GM10248 (cell line): ENCODE results near the gene CNTF.
A peak's percentile ranks its signal among the peaks of the same experiment; 100 is the strongest.

ENCODE experiments used
- CTCF ChIA-PET: fragments of 300-600 bp; sonication (Branson Sonifier 250); formaldehyde crosslinking; extraction: SDS; loops from one replicate; lab custom pipeline; 2021; ENCODE audit warnings: antibody characterized with exemption; lab: Yijun Ruan, JAX
- POLR2A ChIA-PET: fragments of 350-650 bp; sonication (Branson Sonifier 250); formaldehyde crosslinking; extraction: SDS; loops from one replicate; lab custom pipeline; 2020; ENCODE audit warnings: antibody characterized with exemption; lab: Yijun Ruan, JAX
- DNase-seq: peaks from one replicate; pipeline ENCODE4 v3.0.0; 2012; ENCODE audit errors: extremely low spot score
- TF ChIP-seq, protein P1 (sequence below): IDR thresholded peaks from 2 replicates; pipeline ENCODE4 v1.5.1; 2012; ENCODE audit warnings: mild to moderate bottlenecking, low read depth; ENCODE audit errors: extremely low read depth, missing control alignments, control extremely low read depth

CNTF gene

DNA sequence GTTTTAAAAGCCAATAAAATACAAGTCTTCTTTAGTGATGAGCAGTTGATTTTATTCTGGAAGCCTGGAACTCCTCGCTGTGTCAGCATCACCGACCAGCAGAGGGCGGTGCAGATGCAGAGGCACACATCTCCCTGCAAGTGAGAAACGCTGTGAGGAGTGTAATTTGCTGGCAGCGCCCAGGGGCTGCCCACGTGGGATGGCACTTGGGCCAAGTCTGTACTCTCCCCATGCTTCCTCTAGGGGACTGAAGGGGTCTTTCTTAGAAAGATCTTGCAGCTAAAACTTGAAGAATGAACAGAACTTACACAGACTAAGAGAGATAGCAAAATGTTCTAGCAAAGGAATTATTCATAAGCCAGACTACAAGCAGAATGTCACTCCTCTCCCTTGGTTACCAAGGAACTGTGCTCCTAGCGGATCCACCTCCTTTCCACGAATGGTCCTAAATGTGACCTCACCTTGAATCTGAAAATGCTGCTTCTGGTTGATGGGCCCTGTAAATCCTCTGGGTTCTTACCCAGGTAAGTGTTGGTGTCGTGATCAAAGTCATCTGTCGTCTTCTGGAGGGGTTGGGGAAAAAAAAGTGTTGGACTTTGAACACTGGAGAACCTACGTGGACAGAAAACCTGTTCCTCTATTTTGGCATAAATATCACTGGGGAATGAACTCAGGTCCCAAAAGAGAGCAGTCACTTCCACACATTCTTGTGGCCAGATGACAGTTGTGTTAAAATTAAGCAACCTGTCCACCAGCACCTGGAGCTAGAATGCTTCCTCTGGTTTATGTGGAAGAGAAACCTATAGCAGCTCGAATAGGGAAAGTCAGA, 31.8 kb downstream of the CNTF start:
- CTCF ChIA-PET = interaction anchor here (1.0 to 10.2 kb wide), 18 partner anchors 8 to 481 kb away, joined by 3 to 97 read pairs (median 6); no protein-coding TSS in a partner anchor
- peak; percentile 69 for DNase-seq
- TF ChIP-seq, protein P1, sequence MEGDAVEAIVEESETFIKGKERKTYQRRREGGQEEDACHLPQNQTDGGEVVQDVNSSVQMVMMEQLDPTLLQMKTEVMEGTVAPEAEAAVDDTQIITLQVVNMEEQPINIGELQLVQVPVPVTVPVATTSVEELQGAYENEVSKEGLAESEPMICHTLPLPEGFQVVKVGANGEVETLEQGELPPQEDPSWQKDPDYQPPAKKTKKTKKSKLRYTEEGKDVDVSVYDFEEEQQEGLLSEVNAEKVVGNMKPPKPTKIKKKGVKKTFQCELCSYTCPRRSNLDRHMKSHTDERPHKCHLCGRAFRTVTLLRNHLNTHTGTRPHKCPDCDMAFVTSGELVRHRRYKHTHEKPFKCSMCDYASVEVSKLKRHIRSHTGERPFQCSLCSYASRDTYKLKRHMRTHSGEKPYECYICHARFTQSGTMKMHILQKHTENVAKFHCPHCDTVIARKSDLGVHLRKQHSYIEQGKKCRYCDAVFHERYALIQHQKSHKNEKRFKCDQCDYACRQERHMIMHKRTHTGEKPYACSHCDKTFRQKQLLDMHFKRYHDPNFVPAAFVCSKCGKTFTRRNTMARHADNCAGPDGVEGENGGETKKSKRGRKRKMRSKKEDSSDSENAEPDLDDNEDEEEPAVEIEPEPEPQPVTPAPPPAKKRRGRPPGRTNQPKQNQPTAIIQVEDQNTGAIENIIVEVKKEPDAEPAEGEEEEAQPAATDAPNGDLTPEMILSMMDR = peak; percentile 93
- POLR2A ChIA-PET = no interaction called here

DNA sequence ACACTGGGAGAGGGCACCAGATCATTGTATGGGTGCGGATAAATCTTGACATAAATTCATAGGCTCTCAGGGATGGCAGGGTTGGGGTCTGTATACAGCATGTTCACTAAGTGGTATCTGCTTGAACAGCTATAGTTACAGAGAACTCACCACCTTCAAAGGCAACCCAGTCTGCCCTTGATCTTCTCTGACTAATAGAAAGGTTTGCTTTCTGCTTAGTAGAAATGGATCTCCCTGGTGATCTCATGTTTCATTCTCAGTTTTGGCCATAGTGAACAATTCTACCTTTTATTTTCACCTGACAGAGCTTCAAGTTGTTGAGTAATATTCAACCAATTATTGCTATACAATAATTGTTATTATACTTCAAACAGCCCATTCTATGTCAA, 32.4 kb downstream of the CNTF start:
- no peak for DNase-seq
- TF ChIP-seq, protein P1 = no peak
- POLR2A ChIA-PET = no interaction called here
- CTCF ChIA-PET = interaction anchor here (1.0 to 10.2 kb wide), 18 partner anchors 9 to 503 kb away, joined by 3 to 97 read pairs (median 6); no protein-coding TSS in a partner anchor

DNA sequence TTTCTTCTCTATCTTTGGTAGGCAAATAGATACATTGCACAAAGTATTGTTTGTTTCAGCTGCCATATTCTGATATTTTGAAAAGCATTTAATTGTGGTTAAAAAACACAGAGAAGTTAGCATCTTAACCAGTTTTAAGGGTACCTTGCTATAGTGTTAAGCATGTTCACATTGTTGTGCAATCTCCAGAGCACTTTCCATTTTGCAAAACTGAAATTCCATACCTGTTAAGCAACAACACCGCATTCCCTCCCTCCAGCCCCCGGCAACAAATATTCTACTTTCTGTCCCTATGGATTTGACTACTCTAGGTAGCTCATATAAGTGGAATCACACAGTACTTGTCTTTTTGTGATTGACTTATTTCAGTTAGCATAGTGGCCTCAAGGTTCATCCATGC, 33.9 kb downstream of the CNTF start:
- TF ChIP-seq, protein P1 = no peak
- POLR2A ChIA-PET = no interaction called here
- CTCF ChIA-PET = interaction anchor here (1.7 to 10.2 kb wide), 3 partner anchors 19 to 132 kb away, joined by 9 to 97 read pairs (median 19); no protein-coding TSS in a partner anchor
- DNase-seq = no peak

DNA sequence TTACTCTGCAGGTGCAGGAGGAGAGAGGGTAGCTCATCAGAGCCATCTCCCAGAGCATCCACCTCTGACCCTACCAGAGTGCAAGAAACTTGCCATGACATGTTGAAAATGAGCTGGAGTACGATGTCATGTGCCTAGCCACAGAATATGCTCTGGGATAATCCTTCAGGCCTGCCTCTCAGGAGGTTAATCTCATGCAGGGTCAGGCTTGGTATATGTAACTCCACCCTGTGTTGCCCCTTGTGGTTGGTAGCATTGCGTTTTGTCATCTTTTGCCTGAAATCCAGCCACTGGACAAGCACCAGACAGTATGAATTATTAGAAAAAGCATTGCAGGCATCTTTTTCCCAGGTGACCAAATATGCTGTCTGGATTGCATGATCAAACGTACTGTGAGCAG, 36.2 kb downstream of the CNTF start:
- TF ChIP-seq, protein P1 = no peak
- ChIA-PET CTCF (interaction anchor here (1.3 to 10.2 kb wide), 5 partner anchors 12 to 500 kb away, joined by 3 to 97 read pairs (median 3); no protein-coding TSS in a partner anchor), POLR2A (no interaction called here)
- DNase-seq = no peak

DNA sequence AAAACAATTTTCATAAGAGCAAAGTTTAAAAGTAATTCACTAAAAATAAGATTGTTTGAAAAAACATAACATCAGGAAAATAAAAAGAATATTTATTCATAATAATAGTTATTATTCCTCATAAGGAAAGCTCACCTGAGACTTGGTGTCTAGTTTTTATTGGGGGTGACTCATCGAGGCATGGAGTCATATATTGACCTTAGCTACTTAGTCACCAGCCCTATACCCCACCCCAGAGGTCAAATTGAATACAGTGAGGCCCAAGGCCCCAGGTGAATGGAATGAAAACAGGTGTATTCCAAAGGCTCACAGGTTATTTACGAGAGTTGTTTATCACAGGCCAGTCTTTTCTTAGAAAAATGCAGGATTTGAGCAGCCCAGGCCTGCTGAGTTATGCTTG, 36.9 kb downstream of the CNTF start:
- ChIA-PET POLR2A (no interaction called here), CTCF (interaction anchor here (10.2 kb wide), 1 partner anchor 16 kb away, joined by 97 read pairs; no protein-coding TSS in a partner anchor)
- TF ChIP-seq, protein P1 = no peak
- DNase-seq = no peak

DNA sequence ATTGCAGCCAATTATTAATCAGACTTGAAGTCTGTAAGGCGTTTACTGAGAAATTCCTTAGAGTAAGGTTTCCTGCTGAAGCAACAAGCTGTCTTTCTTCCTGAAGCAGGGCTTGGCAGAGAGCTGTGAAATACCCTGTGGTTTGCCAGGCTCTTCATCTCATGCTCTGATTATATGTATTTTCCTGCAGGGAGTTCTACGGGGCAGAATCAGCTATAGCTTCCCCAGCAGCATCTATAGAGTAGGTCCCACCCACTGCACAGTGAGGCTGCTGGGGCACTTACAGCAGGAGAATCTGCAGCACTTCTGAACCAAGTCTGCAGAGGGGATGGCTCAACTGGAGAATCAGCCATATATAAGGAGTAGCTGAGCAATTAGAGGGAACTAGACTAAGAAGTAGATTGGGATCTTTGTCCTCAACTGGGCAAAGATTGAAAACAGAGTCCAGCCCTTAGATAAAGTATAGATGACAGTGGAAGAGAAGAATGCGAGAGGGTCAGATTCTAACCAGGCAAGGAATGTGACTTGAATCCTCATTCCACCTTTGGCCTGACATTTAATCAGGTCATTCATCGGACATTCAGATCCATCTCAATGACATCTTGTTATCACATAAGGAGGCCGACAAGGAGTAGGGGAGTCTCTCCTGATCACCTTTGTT, 37.6 kb downstream of the CNTF start:
- ChIA-PET POLR2A (no interaction called here), CTCF (interaction anchor here (1.3 to 10.2 kb wide), 2 partner anchors 10 to 15 kb away, joined by 3 to 97 read pairs; no protein-coding TSS in a partner anchor)
- TF ChIP-seq, protein P1 = no peak
- DNase-seq = no peak
